GM21576 (cell line): Measurements from ENCODE around the gene POLD1.
"Not testable (repeated sequence)": the region's sequence is repeated elsewhere in the genome, so short reads cannot be mapped to it uniquely, and the experiment has no call there.

Experiments used
- ATAC-seq: cut with Tn5 transposase; IDR thresholded peaks from one replicate; pipeline ENCODE4 v1.9.1; 2021; ENCODE audit warnings: mild to moderate bottlenecking, moderate library complexity; ENCODE audit not compliant: unreplicated experiment

POLD1 gene

DNA sequence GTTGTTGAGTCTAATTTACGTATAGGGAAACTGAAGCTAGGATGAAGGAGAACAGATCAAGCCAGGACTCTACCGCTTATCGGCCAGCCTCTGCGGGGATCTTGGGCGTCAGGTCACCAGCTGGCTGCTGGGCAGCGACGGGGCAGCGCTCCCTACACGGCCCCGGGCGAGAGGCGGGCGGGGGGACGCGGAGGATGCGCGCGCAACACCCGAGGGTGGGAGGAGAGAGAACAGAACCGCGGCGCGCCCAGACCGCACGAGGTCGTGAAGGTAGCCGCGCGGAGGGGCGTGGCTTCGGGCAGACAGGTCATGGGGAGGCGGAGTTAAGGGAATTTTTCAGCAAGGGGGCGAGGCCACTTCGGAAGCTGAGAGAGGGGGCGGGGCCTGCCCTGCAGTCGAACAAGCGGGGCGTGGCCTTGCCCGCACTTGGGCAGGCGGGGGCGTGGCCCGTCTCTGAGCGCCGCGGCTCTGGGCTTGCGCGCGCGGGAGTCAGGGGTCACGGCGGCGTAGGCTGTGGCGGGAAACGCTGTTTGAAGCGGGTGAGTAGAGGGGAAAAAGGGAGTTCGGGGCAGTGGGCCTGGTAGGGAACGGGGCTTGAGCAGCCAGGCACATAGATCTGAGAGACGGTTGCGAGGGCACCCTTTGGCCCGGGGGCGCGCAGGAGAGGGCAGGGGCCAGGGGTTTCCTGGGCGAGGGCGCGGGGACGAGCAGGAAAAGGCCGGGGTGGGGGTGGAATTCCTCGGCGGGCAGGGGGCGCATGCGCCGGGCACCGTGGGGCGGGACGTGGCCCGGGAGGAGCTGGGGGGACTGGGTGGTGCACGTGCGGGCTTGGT, at the start of gene POLD1:
Gene POLD1 (plus strand): TSS at position 496 of the 833 bp plus-strand sequence. CDS start 14,505 bp downstream, outside the sequence.
- ATAC-seq, result peak; percentile 72

DNA sequence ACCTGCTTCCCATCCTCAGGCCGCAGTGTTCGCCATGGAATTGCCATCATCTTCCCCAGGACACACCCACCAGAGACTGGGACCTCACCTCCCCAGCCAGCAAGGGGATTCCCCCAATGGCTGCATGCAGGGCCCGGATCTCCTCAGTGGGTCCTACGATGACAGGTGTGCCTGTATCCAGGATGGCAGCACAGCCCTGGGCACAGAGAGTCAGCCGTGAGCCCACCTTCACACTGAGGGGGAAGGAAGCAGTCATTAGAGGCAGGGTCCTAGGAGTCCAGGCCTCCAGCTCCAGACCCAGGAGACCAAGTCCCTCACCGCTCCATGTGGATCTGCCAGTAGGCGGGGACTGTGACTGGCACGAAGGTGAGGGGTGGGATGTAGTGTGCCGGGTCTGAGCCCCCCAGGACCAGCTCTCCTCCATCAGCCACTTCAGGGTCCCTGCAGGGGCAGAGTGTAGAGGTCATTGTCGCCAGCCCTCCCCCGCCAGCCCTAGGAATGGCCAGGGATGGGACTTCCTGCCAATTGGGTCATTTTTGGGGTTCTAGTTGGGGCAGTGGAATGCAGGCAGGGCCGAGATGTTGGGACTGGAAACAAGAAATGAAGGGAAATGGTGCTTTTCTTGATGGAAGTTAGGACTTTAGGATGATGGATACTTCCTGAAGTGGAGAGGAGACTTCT, 49.3 kb upstream of the POLD1 start:
- no peak for ATAC-seq

DNA sequence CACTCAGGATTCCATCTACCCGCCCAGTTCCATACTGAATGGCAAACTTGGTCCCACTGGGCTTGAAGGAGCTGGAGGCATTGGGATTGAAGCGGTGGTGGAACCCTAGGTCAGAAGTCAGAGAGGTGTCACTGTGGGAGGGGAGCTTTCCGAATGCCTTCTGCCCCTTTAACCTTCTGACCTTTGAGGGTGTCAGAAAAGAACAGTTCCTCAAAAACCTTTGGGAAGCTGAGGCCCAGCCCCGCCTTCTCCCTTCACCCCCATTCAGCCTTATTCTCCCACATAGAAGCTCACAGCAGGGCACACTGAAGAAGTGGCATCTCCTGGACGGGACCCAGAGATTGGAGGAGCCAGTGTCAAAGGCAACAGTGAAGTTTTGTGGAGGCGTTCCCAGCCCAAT, 47.1 kb upstream of the POLD1 start:
- ATAC-seq, result not testable (repeated sequence)

DNA sequence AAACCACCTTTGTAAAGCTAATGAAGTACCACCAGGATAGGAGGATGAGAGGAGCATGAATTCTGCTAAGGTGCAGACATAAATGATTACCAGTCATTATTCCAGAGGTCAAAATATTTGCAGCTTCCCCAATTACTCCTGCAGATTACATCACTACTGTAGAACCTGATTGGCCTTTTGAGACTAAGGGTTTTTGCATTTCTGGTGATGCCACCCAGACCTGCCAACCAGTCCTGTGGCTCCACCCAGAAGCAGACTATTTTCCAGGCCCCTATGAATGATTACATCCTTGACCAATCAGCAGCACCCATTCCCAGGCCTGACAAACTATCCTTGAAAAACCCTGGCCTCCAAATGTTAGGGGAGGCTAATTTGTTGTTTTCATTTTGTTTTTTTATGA, 43.8 kb upstream of the POLD1 start:
- ATAC-seq, result no peak

DNA sequence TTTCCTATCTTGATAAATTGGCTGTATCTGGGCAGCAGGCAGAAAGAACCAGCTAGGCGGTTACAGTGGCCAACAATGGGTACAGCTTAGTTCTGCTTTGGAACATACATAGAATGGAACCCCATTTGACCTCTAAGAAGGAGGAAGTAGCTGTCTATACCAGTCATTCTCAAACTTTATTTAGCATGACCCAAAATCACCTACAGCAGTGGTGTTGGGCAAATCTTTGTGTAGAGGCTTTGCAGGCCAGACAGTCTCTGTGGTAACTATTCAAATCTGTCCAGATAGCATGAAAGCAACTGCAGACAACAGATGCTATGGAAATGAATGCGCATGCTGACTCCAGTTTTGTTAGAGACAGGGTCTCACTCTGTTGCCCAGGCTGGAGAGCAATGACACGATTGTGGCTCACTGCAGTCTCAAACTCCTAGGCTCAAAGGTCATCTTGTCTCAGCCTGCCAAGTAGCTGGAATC, 43.0 kb upstream of the POLD1 start:
- ATAC-seq, result peak; percentile 49

DNA sequence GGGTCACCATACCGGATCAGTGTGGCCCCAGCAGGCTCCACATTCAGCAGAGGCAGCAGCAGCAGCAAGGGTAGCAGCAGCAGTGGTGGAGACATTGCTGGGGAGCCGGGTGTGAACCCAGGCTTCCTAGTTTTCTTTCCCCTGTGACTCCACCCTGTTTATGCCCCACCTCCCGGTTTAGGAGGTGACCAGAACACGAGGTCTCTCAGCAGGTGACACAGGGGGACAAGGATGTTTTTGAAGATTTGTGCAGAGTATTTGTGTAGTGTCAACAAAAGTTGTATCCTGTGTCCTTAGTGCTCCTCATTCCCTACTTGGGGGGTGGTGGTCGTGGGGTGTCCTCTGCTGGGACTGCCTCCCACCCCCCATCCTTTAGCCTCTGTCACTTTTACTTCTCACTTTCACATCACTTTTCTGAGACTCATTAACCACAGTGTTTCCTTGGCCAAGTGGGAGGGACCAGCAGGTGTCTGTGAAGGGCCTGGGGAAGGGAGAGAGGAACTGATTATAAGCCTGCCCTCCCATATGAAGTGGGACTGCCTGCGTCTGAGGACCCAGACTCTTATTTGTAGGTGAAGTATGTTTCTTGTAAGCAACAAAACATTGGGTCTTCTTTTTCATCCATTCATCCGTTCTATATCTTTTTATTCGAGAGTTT, 39.4 kb upstream of the POLD1 start:
- ATAC-seq, result peak; percentile 53

DNA sequence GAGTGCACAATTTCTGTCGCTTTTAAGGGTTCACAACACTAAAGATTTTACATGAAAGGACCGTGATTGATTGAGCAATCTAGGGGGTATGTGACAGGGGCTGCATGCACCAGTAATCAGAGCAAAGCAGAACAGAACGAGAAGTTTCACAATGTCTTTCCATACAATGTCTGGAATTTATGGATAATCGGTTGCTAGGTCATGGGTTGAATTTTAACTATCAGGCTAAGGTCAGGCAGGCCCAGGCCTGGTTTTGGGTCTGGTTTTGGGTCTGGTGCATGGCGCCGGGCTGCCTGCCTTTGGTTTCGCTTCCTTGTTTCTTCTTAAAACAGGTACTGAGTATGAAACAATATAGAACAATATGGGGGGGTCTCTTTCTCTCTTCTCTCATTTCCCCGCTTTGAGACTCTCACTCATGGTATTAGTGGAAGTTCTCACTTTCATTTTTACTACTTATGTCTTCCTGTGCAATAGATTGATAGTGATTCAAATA, 37.0 kb upstream of the POLD1 start:
- peak; percentile 39 for ATAC-seq

DNA sequence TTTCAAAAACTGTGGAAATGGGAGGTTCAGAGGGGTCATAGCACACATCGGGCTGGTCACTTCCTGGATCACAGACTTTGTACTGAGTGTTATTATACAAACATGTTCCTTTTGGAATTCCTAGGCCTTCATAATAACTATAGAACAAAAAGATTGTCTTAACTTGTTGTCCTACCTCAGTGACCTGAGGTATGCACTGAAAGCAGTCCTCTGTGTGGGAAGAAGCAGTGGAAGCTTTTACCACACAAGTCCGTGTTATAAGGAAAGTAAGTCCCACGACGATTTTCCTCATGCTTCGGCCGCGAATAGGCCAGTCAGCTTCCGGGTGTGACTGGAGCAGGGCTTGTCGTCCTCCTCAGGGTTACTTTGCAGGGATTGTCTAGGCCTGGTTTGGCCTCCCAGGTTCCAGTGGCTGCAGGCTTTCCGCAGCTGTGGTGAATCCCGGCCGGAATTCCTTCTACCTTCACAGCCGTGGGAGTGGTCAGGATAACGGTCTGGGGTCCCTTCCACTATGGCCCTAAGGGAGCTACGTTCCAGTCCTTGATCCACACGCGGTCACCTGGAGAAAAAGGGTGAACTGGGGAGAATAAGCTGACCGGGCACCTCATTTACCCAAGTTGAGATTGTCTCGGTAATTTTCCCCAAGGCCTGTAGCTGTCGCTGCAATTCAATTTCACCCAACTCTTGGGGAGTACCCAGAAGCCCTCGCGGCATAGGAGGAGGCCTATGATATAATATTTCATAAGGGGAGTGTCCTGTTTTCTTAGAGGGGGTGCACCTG, 34.7 kb upstream of the POLD1 start:
- no peak for ATAC-seq

DNA sequence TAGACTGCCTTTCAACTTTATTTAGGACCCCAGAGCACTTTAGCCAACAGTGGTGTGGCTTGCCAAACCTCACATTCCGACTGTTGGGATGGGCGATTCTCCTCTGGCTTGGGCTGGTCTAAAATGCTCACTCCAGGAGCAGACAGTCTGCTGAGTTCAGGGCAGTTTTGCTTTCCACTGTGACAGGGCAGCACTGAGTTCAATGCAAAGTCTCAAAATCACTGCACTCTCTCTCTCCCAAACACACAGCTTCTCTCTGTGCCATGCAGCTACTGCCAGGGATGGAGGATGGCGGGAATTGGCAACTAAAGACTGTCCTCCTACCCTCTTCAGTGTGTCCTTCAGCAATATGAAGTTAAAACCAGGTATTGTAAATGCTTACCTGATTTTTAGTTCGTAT, 31.9 kb upstream of the POLD1 start:
- ATAC-seq, result no peak

DNA sequence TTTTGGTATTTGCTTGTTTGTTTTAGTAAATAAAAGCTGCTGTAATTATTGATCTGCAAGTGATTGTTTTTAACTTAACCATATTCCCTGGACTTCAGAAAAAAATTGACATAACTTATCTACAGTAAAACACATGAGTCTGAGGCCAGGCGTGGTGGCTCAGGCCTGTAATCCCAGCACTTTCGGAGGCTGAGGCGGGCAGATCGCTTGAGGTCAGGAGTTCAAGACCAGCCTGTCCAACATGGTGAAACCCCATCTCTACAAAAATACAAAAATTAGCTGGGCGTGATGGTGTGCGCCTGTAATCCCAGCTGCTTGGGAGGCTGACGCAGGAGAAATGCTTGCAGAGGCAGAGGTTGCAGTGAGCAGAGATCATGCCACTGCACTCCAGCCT, 30.7 kb upstream of the POLD1 start:
- not testable (repeated sequence) for ATAC-seq

DNA sequence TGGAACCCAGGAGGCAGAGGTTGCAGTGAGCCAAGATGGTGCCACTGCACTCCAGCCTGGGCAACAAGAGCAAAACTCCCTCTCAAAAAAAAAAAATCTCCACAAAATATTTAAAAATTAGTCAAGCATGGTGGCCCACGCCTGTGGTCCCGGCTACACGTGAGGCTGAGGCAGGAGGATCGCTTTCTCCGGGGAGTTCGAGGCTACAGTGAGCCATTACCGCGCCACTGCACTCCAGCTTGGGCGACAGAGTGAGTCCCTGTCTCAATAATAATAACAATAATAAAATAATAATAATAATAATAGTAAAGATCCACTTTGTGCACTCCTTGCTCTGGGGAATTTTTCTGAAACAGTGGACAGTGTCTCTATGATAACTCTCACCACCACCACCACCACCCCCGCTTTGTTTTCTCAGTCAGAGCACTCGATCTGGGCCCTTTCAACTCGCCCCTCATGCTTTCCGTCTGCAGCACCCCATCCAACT, 27.4 kb upstream of the POLD1 start:
- no peak for ATAC-seq

DNA sequence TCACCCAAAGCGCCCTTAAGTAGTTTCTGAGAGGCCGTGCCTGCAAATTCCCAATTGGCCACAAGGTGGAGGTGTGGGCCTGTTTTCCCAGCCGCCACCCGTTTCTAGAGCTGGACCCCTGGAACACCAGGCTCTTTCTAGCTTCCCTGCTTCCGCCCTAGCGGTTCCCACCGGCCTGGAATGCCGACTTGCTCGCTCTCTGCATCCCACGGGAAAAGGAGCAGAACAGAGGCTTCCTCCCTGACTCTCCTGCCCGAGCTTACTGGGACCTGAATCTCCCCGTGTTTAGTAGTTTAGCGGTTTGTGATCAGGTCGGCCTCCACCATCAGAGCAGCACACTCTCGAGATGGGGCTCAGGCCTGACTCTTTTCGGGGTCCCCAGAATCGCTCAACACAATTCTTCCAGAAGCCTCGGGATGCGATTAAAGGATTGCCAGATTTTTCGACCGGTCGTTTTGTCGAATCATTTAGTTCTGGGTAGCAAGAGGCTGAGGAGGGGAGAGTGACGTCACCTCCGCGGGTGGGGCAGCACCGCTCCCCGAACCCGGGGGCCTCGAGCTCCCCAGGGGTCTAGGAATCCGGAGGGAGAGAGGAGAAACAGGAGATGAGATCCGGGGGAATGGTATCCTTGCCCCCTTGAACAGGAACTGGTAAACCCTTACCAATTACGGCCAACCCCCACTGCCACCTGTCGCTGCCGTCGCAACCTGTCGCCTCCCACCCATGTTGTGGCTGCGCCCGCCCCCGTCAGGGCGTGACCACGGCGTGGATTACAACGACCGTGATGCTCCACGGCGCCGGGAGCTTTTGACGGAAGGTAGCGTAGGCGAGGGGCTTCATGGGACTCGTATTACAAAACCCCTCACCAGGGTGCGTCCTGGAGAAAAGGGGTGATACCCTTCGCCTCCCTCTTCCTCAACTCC, 26.7 kb upstream of the POLD1 start:
- peak; percentile 39 for ATAC-seq

DNA sequence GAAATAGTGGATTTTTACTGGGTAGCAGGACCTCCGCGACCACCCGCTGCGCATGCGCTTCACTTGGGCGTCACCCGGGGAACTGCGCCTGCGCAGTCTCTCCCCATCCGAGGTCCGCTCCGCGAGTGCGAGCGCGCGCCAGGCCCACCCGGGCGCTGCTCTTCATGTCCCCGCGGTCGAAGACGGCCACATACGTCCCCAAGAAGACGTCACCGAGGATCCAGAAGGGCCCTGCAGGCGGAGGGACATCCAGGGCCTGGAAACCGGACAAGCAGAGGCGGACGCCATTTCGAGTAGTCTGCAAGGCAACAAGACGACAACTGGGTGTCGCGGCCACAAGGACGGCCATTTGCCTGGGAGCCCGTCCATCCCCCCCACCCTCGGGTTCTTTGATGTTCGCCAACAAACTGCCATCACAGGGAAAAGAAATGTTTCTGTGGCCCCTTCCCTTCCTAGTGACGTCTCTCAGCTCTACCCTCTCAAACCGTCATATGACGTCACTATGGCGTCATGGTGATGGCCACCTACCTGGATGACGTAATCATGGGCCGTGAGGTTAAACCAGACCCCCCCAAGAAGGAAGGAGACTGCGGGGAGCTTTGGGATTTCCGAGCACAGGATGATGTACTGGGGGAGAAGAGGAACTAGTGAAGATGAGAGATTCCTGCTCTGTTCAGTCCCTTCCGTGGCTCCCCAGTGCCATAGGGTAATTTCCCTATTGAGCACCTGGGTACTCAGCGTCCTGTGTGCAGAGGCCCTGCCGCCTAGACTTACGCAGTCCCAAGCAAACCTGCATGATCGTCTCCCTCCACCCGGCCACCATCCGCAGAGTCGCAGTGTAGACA, 25.4 kb upstream of the POLD1 start:
- no peak for ATAC-seq

DNA sequence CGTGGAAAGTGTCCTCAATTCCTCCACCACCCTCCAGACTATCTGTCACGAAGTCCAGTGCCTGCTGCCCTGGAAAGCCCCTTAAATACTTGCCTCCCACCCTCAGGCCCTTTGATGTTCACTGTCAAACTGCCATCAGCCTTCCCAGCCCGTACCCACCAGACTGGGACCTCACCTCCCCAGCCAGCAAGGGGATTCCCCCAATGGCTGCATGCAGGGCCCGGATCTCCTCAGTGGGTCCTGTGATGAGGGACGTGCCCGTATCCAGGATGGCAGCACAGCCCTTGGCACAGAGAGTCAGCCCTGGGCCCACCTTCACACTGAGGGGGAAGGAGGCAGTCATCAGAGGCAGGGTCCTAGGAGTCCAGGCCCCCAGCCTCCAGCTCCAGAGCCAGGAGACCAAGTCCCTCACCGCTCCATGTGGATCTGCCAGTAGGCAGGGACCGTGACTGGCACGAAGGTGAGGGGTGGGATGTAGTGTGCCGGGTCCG, 24.8 kb upstream of the POLD1 start:
- ATAC-seq, result no peak

DNA sequence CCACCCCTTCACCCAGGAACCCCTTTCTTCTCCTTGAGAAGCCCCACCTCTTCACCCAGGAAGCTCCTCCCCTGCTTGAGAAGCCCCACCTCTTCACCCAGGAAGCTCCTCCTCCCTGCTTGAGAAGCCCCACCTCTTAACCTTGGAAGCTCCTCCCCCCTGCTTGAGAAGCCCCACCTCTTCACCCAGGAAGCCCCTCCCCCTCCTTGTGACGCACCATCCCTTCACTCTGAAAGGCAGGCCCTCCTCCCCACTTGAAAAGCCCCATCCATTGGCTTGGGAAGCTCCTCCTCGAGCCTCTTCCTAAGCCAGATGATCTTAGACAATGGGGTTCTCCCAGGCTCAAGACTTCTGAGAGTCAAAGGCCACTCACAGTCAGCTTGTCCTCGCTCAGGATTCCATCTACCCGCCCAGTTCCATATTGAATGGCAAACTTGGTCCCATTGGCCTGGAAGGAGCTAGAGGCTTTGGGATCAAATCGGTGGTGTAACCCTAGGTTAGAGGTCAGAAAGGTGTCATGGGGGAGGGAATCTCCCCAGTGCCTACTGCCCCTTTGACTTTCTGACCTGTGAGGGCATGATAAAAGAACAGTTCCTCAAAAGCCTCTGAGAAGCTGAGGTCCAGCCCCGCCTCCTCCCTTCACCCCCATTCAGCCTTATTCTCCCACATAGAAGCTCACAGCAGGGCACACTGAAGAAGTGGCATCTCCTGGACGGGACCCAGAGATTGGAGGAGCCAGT, 22.7 kb upstream of the POLD1 start:
- no peak for ATAC-seq

DNA sequence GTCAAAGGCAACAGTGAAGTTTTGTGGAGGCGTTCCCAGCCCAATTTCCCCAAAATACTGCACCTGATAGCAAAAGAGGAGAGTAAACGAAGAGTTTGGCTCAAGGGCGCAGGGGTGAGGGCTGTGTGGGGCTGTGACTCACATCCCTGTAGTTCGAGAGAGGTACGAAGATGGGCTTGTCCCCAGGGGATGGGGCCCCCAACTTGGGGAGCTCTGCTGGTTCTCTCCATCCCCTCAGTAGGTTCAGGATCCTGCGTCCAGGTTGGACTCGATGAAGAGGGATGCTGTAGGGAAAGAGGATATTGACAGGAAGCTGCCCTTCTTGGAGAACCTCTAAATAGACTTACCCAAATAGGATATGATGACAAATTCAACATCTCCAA, 22.1 kb upstream of the POLD1 start:
- no peak for ATAC-seq

DNA sequence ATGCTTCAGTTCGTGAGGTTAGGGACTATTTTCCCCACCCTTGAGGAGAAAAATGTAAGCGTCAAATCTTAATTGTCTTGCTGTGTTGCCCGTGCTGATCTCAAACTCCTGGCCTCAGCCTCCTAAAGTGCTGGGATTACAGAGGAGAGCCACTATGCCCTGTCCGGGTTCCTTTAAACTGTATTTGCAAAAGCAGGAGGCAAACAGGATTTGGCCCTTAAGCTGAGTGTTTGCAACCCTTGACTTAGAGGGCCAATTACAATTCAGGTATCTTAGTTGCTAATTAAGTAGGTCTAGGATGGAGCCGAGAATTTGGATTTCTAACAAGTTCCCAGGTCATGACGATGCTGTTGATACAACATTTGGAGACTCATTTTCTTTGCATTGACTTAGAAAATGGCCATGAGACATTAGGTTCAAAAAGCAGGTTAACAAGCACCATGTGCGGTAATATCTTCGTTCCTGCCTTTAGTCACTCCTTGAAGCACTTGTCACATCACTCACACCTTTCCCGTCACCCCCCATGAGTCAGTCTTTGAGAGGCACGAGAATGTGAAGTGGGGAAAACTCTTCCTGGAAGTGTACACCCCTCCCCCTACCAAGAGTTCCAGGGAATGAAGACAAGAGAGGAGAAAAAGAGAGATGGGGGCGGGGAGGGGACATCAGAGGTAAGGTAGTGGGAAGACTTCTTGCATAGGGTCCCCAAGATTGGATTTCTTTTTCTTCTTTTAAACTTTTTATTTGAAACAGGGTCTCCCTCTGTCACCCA, 21.3 kb upstream of the POLD1 start:
- ATAC-seq, result no peak
